ENCODE data around the gene ADCYAP1. TPM values are rescaled to one million over a fixed set of nuclear protein-coding genes. Genes with fewer than 3 reads are reported as not detected.

The ADCYAP1 gene
- total and polyA plus RNA-seq, 2 experiments from 2014 or later: not detected

DNA sequence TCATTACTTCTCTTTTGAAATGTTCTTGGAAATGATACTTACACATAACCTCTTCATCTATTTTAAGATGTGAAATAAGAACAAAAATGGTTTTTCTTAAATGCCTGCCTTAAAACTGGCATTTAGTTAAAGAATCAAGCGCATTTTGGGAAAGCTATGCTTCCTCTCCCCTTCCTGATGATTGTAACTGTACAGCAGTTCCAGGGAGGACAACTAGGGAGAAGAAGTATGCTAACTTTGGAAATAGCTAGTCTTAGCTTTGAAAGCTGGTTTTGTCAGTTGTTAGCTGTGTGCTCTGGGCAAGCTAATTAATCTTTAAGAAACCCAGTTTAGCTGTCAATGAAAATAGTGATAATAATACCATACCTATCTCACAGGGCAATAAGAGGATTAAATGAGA lies 8.4 kb upstream of the ADCYAP1 start:
- whole genome bisulfite sequencing, 2 experiments (ENCODE audit: low coverage in 1 of 2, low lambda C conversion rate in 2 of 2, missing lambda C conversion rate in 2 of 2): 14 to 33% methylated on average over 1 of the region's 1 CpG

GRCh38 chr18:901761-902160 lies 2.9 kb upstream of the ADCYAP1 start:
- Histone ChIP-seq H3K27ac (no peak overlapping the region), H3K9me2 (ENCODE audit: insufficient read depth) (no peaks in the 10 kb centered on the region), H3K4me3 (no peak overlapping the region), H4K20me1 (ENCODE audit: insufficient read depth) (no peaks in the 10 kb centered on the region), H3K9me3 (ENCODE audit: low read depth) (no peaks in the 10 kb centered on the region), H3K36me3 (ENCODE audit: low read depth) (no peaks in the 10 kb centered on the region), H3K9ac (no peak overlapping the region), H3K4me2 (ENCODE audit: unreplicated experiment) (no peak overlapping the region), H3K4me1 (ENCODE audit: insufficient read depth) (no peaks in the 10 kb centered on the region), H3K27me3 (replicated peaks; ENCODE audit: insufficient read depth) (peaks cover 42% of the 10 kb centered on the region), H3F3A (ENCODE audit: insufficient read depth) (no peaks in the 10 kb centered on the region), H2AFZ (no peak overlapping the region), H3K79me2 (ENCODE audit: insufficient read depth) (no peaks in the 10 kb centered on the region)
- in situ Hi-C loops (cut with MboI): no loop called here
- no peak for TF ChIP-seq EZH2 (IDR thresholded peaks at IDR 0.05; ENCODE audit: insufficient read depth, poor library complexity, severe bottlenecking)
- no peak for TF ChIP-seq EZH2phosphoT487 (IDR thresholded peaks at IDR 0.05; ENCODE audit: insufficient read depth, low read depth)
- DNase-seq: no peak

More for the DNA sequence above, 8.4 kb upstream of the ADCYAP1 start:
- no peaks in the 10 kb centered on the region for H3K79me2 ChIP-seq (ENCODE audit: insufficient read depth)
- H3F3A ChIP-seq (ENCODE audit: insufficient read depth): no peaks in the 10 kb centered on the region
- H3K4me2 ChIP-seq (ENCODE audit: unreplicated experiment): no peak overlapping the region
- no peaks in the 10 kb centered on the region for H3K4me1 ChIP-seq (ENCODE audit: insufficient read depth)
- H3K9ac ChIP-seq: no peak overlapping the region
- H4K20me1 ChIP-seq (ENCODE audit: insufficient read depth): no peaks in the 10 kb centered on the region
- H3K27me3 ChIP-seq (replicated peaks; ENCODE audit: insufficient read depth): peaks cover 14% of the 10 kb centered on the region
- DNase-seq: no peak
- H3K4me3 ChIP-seq: no peak overlapping the region
- H3K36me3 ChIP-seq (ENCODE audit: low read depth): no peaks in the 10 kb centered on the region
- in situ Hi-C loops (cut with MboI): no loop called here
- no peaks in the 10 kb centered on the region for H3K9me3 ChIP-seq (ENCODE audit: low read depth)
- H3K27ac ChIP-seq: no peak overlapping the region
- no peak overlapping the region for H2AFZ ChIP-seq
- TF ChIP-seq EZH2 (IDR thresholded peaks at IDR 0.05; ENCODE audit: insufficient read depth, poor library complexity, severe bottlenecking) (no peak), EZH2phosphoT487 (IDR thresholded peaks at IDR 0.05; ENCODE audit: insufficient read depth, low read depth) (no peak)
- H3K9me2 ChIP-seq (ENCODE audit: insufficient read depth): no peaks in the 10 kb centered on the region

GRCh38 chr18:902229-902628 lies 2.4 kb upstream of the ADCYAP1 start:
- Histone ChIP-seq H3K4me2 (ENCODE audit: unreplicated experiment) (no peak overlapping the region), H2AFZ (no peak overlapping the region), H4K20me1 (ENCODE audit: insufficient read depth) (no peaks in the 10 kb centered on the region), H3K27ac (no peak overlapping the region), H3K27me3 (replicated peaks; ENCODE audit: insufficient read depth) (peaks cover 46% of the 10 kb centered on the region), H3K9me3 (ENCODE audit: low read depth) (no peaks in the 10 kb centered on the region), H3K9me2 (ENCODE audit: insufficient read depth) (no peaks in the 10 kb centered on the region), H3K4me1 (ENCODE audit: insufficient read depth) (no peaks in the 10 kb centered on the region), H3F3A (ENCODE audit: insufficient read depth) (no peaks in the 10 kb centered on the region), H3K36me3 (ENCODE audit: low read depth) (no peaks in the 10 kb centered on the region), H3K9ac (no peak overlapping the region), H3K4me3 (no peak overlapping the region), H3K79me2 (ENCODE audit: insufficient read depth) (no peaks in the 10 kb centered on the region)
- no peak for TF ChIP-seq EZH2phosphoT487 (IDR thresholded peaks at IDR 0.05; ENCODE audit: insufficient read depth, low read depth)
- TF ChIP-seq EZH2 (IDR thresholded peaks at IDR 0.05; ENCODE audit: insufficient read depth, poor library complexity, severe bottlenecking): no peak
- in situ Hi-C loops (cut with MboI): no loop called here
- DNase-seq: peak; percentile 31
- 17 to 19% methylated on average over 9 of the region's 9 CpGs for WGBS, 2 experiments (ENCODE audit: low coverage in 1 of 2, low lambda C conversion rate in 2 of 2, missing lambda C conversion rate in 2 of 2)

GRCh38 chr18:903701-904100 lies 970 bp upstream of the ADCYAP1 start:
- no peak for TF ChIP-seq EZH2 (IDR thresholded peaks at IDR 0.05; ENCODE audit: insufficient read depth, poor library complexity, severe bottlenecking)
- TF ChIP-seq EZH2phosphoT487 (IDR thresholded peaks at IDR 0.05; ENCODE audit: insufficient read depth, low read depth): no peak
- Histone ChIP-seq H3K4me2 (ENCODE audit: unreplicated experiment) (no peak overlapping the region), H3K9me2 (ENCODE audit: insufficient read depth) (no peaks in the 10 kb centered on the region), H3K4me1 (ENCODE audit: insufficient read depth) (no peaks in the 10 kb centered on the region), H3F3A (ENCODE audit: insufficient read depth) (no peaks in the 10 kb centered on the region), H3K27ac (no peak overlapping the region), H4K20me1 (ENCODE audit: insufficient read depth) (no peaks in the 10 kb centered on the region), H3K36me3 (ENCODE audit: low read depth) (no peaks in the 10 kb centered on the region), H3K9ac (no peak overlapping the region), H3K4me3 (no peak overlapping the region), H3K9me3 (ENCODE audit: low read depth) (no peaks in the 10 kb centered on the region), H3K79me2 (ENCODE audit: insufficient read depth) (no peaks in the 10 kb centered on the region), H2AFZ (no peak overlapping the region), H3K27me3 (replicated peaks; ENCODE audit: insufficient read depth) (peaks cover 60% of the 10 kb centered on the region)
- WGBS, 2 experiments (ENCODE audit: low coverage in 1 of 2, low lambda C conversion rate in 2 of 2, missing lambda C conversion rate in 2 of 2): 4% methylated on average over 11 of the region's 11 CpGs
- peak; percentile 48 for DNase-seq
- in situ Hi-C loops (cut with MboI): no loop called here

DNA sequence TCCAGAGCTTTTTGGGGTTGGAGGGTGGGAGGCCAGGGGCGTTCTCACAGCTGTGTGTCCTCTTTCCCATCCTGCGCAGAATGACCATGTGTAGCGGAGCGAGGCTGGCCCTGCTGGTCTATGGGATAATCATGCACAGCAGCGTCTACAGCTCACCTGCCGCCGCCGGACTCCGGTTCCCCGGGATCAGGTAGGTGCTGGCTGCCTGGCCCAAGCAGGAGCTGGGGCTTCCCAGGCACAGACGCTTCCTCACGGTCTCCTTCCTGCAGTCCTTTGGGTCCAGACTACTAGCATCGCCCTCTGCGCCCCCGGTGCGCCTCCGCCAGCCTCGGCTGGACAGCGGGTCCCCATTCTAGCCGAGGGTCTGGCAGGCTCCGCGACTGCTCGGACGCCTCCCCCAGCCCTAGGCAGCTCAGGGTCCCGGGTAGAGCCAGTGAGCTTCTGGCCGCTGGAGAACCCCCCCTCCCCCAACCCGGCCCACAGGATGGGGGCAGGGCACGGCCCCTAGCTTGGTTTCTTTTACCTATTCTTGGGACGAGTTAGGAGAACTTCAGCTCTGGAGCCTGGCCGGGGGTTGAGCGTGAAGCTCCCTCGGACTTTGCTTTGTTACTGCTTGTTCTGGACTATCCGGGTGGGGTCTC lies 756 bp downstream of the ADCYAP1 start:
- Histone ChIP-seq H3K79me2 (ENCODE audit: insufficient read depth) (no peaks in the 10 kb centered on the region), H3K4me3 (no peak overlapping the region), H3K9me2 (ENCODE audit: insufficient read depth) (no peaks in the 10 kb centered on the region), H3K4me2 (ENCODE audit: unreplicated experiment) (no peak overlapping the region), H3K27ac (no peak overlapping the region), H4K20me1 (ENCODE audit: insufficient read depth) (no peaks in the 10 kb centered on the region), H3F3A (ENCODE audit: insufficient read depth) (no peaks in the 10 kb centered on the region), H3K9me3 (ENCODE audit: low read depth) (no peaks in the 10 kb centered on the region), H3K9ac (no peak overlapping the region), H3K36me3 (ENCODE audit: low read depth) (no peaks in the 10 kb centered on the region), H3K4me1 (ENCODE audit: insufficient read depth) (no peaks in the 10 kb centered on the region), H3K27me3 (replicated peaks; ENCODE audit: insufficient read depth) (peaks cover 71% of the 10 kb centered on the region), H2AFZ (no peak overlapping the region)
- no peak for DNase-seq
- WGBS, 2 experiments (ENCODE audit: low coverage in 1 of 2, low lambda C conversion rate in 2 of 2, missing lambda C conversion rate in 2 of 2): 3 to 5% methylated on average over 24 to 33 of the region's 33 CpGs
- in situ Hi-C loops (cut with MboI): no loop called here
- TF ChIP-seq EZH2phosphoT487 (IDR thresholded peaks at IDR 0.05; ENCODE audit: insufficient read depth, low read depth) (no peak), EZH2 (IDR thresholded peaks at IDR 0.05; ENCODE audit: insufficient read depth, poor library complexity, severe bottlenecking) (peak; percentile 1)
